Testis (tissue), 2 donors: ENCODE results near the gene RBM27.

Source experiments
- POLR2A ChIP-seq: fragments of 450-650 bp; IDR thresholded peaks from one replicate; pipeline ENCODE4 v1.6.1; 2017; ENCODE audit warnings: antibody characterized with exemption, mild to moderate bottlenecking, moderate library complexity
- TF ChIP-seq, protein P1 (sequence below), 3 experiments: fragments of 450-650 bp in 2 of 3; fragments of 200-600 bp in 1 of 3; sonication (generic) in 1 of 3; IDR thresholded peaks; one replicate each; pipeline ENCODE4 v1.5.1; 2016 to 2019; ENCODE audit warnings: antibody characterized with exemption in 3 of 3, mild to moderate bottlenecking in 2 of 3, moderate library complexity in 1 of 3

DNA sequence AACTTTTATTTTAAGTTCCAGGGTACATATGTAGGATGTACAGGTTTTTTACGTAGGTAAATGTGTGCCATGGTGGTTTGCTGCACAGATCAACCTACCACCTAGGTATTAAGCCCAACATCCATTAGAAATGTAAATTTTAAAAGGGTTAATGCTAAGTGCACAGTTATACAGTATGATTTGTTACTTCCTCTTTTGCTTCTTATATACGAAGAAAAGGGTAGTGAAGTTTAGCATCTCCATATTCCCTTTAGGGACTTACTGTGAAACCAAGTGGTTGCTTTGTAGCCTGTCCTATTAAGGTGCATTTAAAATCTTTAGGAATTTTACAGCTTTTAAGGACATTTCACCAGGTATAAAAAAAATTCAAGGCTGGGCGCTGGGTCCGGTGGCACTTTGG lies 46.4 kb downstream of the RBM27 start:
- no peak for TF ChIP-seq POLR2A
- TF ChIP-seq, protein P1, sequence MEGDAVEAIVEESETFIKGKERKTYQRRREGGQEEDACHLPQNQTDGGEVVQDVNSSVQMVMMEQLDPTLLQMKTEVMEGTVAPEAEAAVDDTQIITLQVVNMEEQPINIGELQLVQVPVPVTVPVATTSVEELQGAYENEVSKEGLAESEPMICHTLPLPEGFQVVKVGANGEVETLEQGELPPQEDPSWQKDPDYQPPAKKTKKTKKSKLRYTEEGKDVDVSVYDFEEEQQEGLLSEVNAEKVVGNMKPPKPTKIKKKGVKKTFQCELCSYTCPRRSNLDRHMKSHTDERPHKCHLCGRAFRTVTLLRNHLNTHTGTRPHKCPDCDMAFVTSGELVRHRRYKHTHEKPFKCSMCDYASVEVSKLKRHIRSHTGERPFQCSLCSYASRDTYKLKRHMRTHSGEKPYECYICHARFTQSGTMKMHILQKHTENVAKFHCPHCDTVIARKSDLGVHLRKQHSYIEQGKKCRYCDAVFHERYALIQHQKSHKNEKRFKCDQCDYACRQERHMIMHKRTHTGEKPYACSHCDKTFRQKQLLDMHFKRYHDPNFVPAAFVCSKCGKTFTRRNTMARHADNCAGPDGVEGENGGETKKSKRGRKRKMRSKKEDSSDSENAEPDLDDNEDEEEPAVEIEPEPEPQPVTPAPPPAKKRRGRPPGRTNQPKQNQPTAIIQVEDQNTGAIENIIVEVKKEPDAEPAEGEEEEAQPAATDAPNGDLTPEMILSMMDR (IDR thresholded peaks at IDR 0.05) = no peak
